Suppressor macrophage treated with lipopolysaccharide for 1 hour (primary cell): ENCODE results near the gene PTPRN2.

Source experiments
- DNase-seq, 3 donors: peaks; one replicate each; pipeline ENCODE4 v3.0.0-alpha.2; 2020 to 2022

Gene PTPRN2

GRCh38 chr7:158602905-158603772, 15.5 kb upstream of the PTPRN2 start:
- peak in 1 of 3 donors; percentile 19 for DNase-seq

- DNase-seq = no peak
These were observed 14.4 kb upstream of the PTPRN2 start for GRCh38 chr7:158602041-158602440.

- no peak for DNase-seq
These were observed 13.5 kb upstream of the PTPRN2 start for GRCh38 chr7:158601090-158601489.

- DNase-seq = no peak
These were observed 9.1 kb upstream of the PTPRN2 start for GRCh38 chr7:158596745-158597144.

- no peak for DNase-seq
These were observed 8.7 kb upstream of the PTPRN2 start for GRCh38 chr7:158596309-158596708.

GRCh38 chr7:158595068-158595467, 7.4 kb upstream of the PTPRN2 start:
- DNase-seq = peak in 1 of 3 donors; percentile 14

- DNase-seq = no peak
These were observed 4.9 kb upstream of the PTPRN2 start for GRCh38 chr7:158592541-158592940.

- DNase-seq = no peak
These were observed 4.3 kb upstream of the PTPRN2 start for GRCh38 chr7:158591944-158592343.

- DNase-seq = no peak
These were observed 2.5 kb upstream of the PTPRN2 start for GRCh38 chr7:158590181-158590530.

- DNase-seq = no peak
These were observed 2.0 kb upstream of the PTPRN2 start for GRCh38 chr7:158589653-158590052.

- DNase-seq = no peak
These were observed 1.3 kb upstream of the PTPRN2 start for GRCh38 chr7:158588878-158589442.

GRCh38 chr7:158588085-158588877, 658 bp upstream of the PTPRN2 start:
- peak in 1 of 3 donors; percentile 15 for DNase-seq

- no peak for DNase-seq
These were observed 993 bp downstream of the PTPRN2 start for GRCh38 chr7:158586499-158587161.

GRCh38 chr7:158585721-158586498, 1.7 kb downstream of the PTPRN2 start:
- no peak for DNase-seq

GRCh38 chr7:158584407-158584806, 3.2 kb downstream of the PTPRN2 start:
- no peak for DNase-seq

GRCh38 chr7:158583810-158584209, 3.8 kb downstream of the PTPRN2 start:
- no peak for DNase-seq

GRCh38 chr7:158583143-158583542, 4.5 kb downstream of the PTPRN2 start:
- peak in 1 of 3 donors; percentile 15 for DNase-seq

GRCh38 chr7:158582089-158582456, 5.5 kb downstream of the PTPRN2 start:
- DNase-seq = peak in 1 of 3 donors; percentile 11

- no peak for DNase-seq
These were observed 6.1 kb downstream of the PTPRN2 start for GRCh38 chr7:158581440-158582088.

- no peak for DNase-seq
These were observed 7.7 kb downstream of the PTPRN2 start for GRCh38 chr7:158579662-158580646.
